Progenitor cell of endocrine pancreas (in vitro differentiated cells): ENCODE measurements around the gene C12orf60. TPM values are rescaled to one million over a fixed set of nuclear protein-coding genes. Genes with fewer than 3 reads are reported as not detected.
"Not testable (repeated sequence)": the region's sequence is repeated elsewhere in the genome, so short reads cannot be mapped to it uniquely, and the experiment has no call there.

ENCODE experiments used
- DNase-seq: peaks from one replicate; pipeline ENCODE4 v3.0.0; 2021; ENCODE audit warnings: low spot score; ENCODE audit not compliant: unreplicated experiment
- H3K27ac Mint-ChIP-seq: 2 replicates; pipeline ENCODE4 v1.8.0; 2021; ENCODE audit warnings: mild to moderate bottlenecking, moderate library complexity, mixed read lengths
- H3K27me3 Mint-ChIP-seq: 2 replicates; pipeline ENCODE4 v1.8.0; 2021; ENCODE audit warnings: mixed read lengths
- H3K36me3 Mint-ChIP-seq: 2 replicates; pipeline ENCODE4 v1.8.0; 2022; ENCODE audit warnings: mixed read lengths; ENCODE audit not compliant: insufficient read depth
- H3K4me1 Mint-ChIP-seq: 2 replicates; pipeline ENCODE4 v1.8.0; 2021; ENCODE audit warnings: low read depth, mixed read lengths
- H3K4me3 Mint-ChIP-seq: 2 replicates; pipeline ENCODE4 v1.8.0; 2021; ENCODE audit warnings: low read depth, mild to moderate bottlenecking, moderate library complexity, mixed read lengths
- H3K9me3 Mint-ChIP-seq: 2 replicates; pipeline ENCODE4 v1.8.0; 2021; ENCODE audit warnings: low read depth, mixed read lengths
- CTCF ChIP-seq: fragments of 200-600 bp; sonication (generic); IDR thresholded peaks from one replicate; pipeline ENCODE4 v1.5.0; 2021; ENCODE audit warnings: antibody characterized with exemption, mild to moderate bottlenecking; ENCODE audit not compliant: unreplicated experiment
- long read RNA-seq: library from polyadenylated mRNA; unstranded; transcript quantifications from one replicate; pipeline ENCODE4 v2.0.0, GENCODE V29; 2020
- total RNA-seq: library from RNA; stranded (reverse); gene quantifications from 2 replicates; pipeline ENCODE4 v1.2.1, GENCODE V29; 2021

C12orf60 gene
- total RNA-seq, result 2.7 and 3.5 TPM in 2 replicates
- long read RNA-seq, transcript C12orf60-201 (2 exons, 1,684 nt), result major isoform, 6 of 14 reads
- long read RNA-seq, partial matches to known transcripts, result 0 of 14 reads
- long read RNA-seq, other reads (novel, unspliced or antisense), result 4 of 14 reads

- no peak within 1 kb of the TSS for H3K4me3 Mint-ChIP-seq
- peaks cover 16% of the 10 kb centered on the region for H3K4me1 Mint-ChIP-seq
- no peak for TF ChIP-seq CTCF
- H3K9me3 Mint-ChIP-seq, result no peaks in the 10 kb centered on the region
- peaks cover 6% of the 10 kb centered on the region for H3K36me3 Mint-ChIP-seq
- no peak within 1 kb of the TSS for H3K27ac Mint-ChIP-seq
- DNase-seq, result peak; percentile 88
- no peaks in the 10 kb centered on the region for H3K27me3 Mint-ChIP-seq
These were observed at the start of gene C12orf60, which contains the start of gene WBP11 for GRCh38 chr12:14803011-14803829. Gene C12orf60, plus strand, starts transcription at chr12:14803670. Its CDS starts 19,266 bp downstream, at chr12:14822936. Gene WBP11, minus strand, starts transcription at chr12:14803478. Its CDS starts 2,095 bp downstream, at chr12:14801383.

GRCh38 chr12:14756334-14757143 is 46.9 kb upstream of the C12orf60 start:
- peaks cover 16% of the 10 kb centered on the region for H3K9me3 Mint-ChIP-seq
- H3K27ac Mint-ChIP-seq, result no peak overlapping the region
- H3K36me3 Mint-ChIP-seq, result peaks cover 19% of the 10 kb centered on the region
- peaks cover 9% of the 10 kb centered on the region for H3K4me1 Mint-ChIP-seq
- H3K4me3 Mint-ChIP-seq, result no peak overlapping the region
- peak; percentile 81 for TF ChIP-seq CTCF
- no peaks in the 10 kb centered on the region for H3K27me3 Mint-ChIP-seq
- DNase-seq, result peak; percentile 33

- H3K4me3 Mint-ChIP-seq, DNase-seq, H3K27me3 Mint-ChIP-seq, H3K27ac Mint-ChIP-seq, H3K4me1 Mint-ChIP-seq: not testable (repeated sequence)
- Mint-ChIP-seq H3K36me3 (peaks cover 27% of the 10 kb centered on the region), H3K9me3 (peaks cover 22% of the 10 kb centered on the region)
These were observed 43.7 kb upstream of the C12orf60 start for GRCh38 chr12:14759711-14760280.

- peaks cover 31% of the 10 kb centered on the region for H3K9me3 Mint-ChIP-seq
- peaks cover 43% of the 10 kb centered on the region for H3K36me3 Mint-ChIP-seq
- H3K4me1 Mint-ChIP-seq, result peaks cover 8% of the 10 kb centered on the region
- no peak for TF ChIP-seq CTCF
- DNase-seq, result no peak
- no peak overlapping the region for H3K4me3 Mint-ChIP-seq
- no peak overlapping the region for H3K27ac Mint-ChIP-seq
- no peaks in the 10 kb centered on the region for H3K27me3 Mint-ChIP-seq
These were observed 38.1 kb upstream of the C12orf60 start for GRCh38 chr12:14765398-14765797.

- Mint-ChIP-seq H3K9me3 (peaks cover 28% of the 10 kb centered on the region), H3K36me3 (peaks cover 40% of the 10 kb centered on the region)
- H3K27me3 Mint-ChIP-seq, DNase-seq, H3K27ac Mint-ChIP-seq, H3K4me3 Mint-ChIP-seq, H3K4me1 Mint-ChIP-seq: not testable (repeated sequence)
These were observed 37.5 kb upstream of the C12orf60 start for GRCh38 chr12:14766020-14766419.
